Measurements from ENCODE around the gene OR10H1.

GRCh38 chr19:15838351-15838750 lies 22.9 kb upstream of the OR10H1 start:
- no peak for TF ChIP-seq CTCF (IDR thresholded peaks at IDR 0.05; ENCODE audit: insufficient read depth, low read length)
- TF ChIP-seq POLR2AphosphoS5 (IDR thresholded peaks at IDR 0.05; ENCODE audit: low read depth) = no peak
- TF ChIP-seq GABPA (IDR thresholded peaks at IDR 0.05; ENCODE audit: low read depth) = no peak
- TF ChIP-seq REST (IDR thresholded peaks at IDR 0.05; ENCODE audit: insufficient replicate concordance, low read depth) = no peak

Measured in HL-60 (cell line).